SK-N-MC (cell line): ENCODE data around the gene PPFIBP2.

Experiments
- DNase-seq: peaks from one replicate; pipeline ENCODE4 v3.0.0-alpha.2; 2011; ENCODE audit warnings: low read depth, low spot score
- H3K27ac ChIP-seq: fragments of 200-600 bp; sonication (generic); 2 replicates; pipeline ENCODE4 v1.5.1; 2016; ENCODE audit warnings: mixed run types
- H3K36me3 ChIP-seq: fragments of 200-600 bp; sonication (generic); 2 replicates; pipeline ENCODE4 v1.6.1; 2017; ENCODE audit warnings: antibody characterized with exemption, low read length, mixed read lengths; ENCODE audit not compliant: insufficient read depth
- H3K4me3 ChIP-seq: fragments of 200-600 bp; sonication (generic); 2 replicates; pipeline ENCODE4 v1.5.1; 2016
- H3K9ac ChIP-seq: fragments of 200-600 bp; sonication (generic); 2 replicates; pipeline ENCODE4 v1.8.0; 2017; ENCODE audit warnings: mixed run types, mixed read lengths; ENCODE audit not compliant: insufficient read length
- H3K9me3 ChIP-seq: fragments of 200-600 bp; sonication (generic); 2 replicates; pipeline ENCODE4 v1.6.1; 2017; ENCODE audit warnings: low read depth, mild to moderate bottlenecking, antibody characterized with exemption, low read length, moderate library complexity, mixed read lengths
- EZH2 ChIP-seq: fragments of 200-600 bp; sonication (generic); IDR thresholded peaks from one replicate; pipeline ENCODE4 v1.6.1; 2017; ENCODE audit warnings: antibody characterized with exemption
- FOXP2 ChIP-seq: optimal IDR thresholded peaks from 2 replicates; pipeline ENCODE3; 2011; ENCODE audit warnings: mild to moderate bottlenecking, moderate library complexity; ENCODE audit not compliant: insufficient read depth; ENCODE audit errors: extremely low read length, control extremely low read depth
- POLR2AphosphoS5 ChIP-seq: IDR thresholded peaks from 2 replicates; pipeline ENCODE4 v1.6.1; 2012; ENCODE audit warnings: mild to moderate bottlenecking, low read depth, low read length, borderline replicate concordance

The PPFIBP2 gene

DNA sequence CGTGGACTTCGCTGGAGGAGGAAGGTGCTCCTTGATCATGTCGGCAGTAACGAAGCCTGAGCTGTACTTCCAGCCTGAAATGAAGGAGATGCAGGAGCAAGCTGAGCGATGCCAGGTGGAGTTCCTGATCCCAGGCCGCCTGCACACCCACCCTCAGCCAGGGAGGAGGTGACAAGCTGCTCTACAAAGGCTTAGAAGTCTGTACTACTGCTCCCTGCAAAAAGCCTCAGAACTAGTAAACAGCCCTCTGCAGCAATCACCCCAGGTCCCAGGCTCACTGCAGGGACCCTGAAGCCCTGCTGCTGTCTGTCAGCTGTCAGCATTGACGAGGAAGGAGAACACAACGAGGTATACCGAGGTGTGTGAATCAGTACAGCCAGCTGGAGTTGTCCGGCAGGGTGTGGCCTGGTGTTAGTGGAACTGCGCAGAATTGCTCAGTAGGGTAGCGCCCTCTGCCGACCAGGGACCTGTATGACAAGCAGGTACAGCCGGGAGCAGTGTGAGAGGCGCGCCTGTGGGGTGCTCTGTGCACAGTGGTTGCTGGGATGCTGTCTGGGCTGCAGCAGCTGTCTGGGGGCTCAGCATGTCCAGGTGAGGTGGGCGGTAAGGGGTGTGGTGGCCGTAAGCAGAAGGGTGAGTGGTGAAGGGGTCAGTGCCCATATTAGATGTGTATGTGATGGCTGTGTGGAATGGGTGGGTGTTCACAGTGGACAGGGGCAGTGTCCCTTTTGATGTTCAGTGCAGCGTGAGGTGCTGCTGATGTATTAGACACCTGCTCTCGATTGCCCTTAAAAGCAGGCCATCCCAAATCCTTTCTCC, 151.9 kb downstream of the PPFIBP2 start:
- Histone ChIP-seq H3K36me3 (no peaks in the 10 kb centered on the region), H3K27ac (no peak overlapping the region), H3K9me3 (no peaks in the 10 kb centered on the region), H3K9ac (no peak overlapping the region), H3K4me3 (no peak overlapping the region)
- no peak for TF ChIP-seq FOXP2
- no peak for TF ChIP-seq POLR2AphosphoS5
- TF ChIP-seq EZH2: no peak
- no peak for DNase-seq

DNA sequence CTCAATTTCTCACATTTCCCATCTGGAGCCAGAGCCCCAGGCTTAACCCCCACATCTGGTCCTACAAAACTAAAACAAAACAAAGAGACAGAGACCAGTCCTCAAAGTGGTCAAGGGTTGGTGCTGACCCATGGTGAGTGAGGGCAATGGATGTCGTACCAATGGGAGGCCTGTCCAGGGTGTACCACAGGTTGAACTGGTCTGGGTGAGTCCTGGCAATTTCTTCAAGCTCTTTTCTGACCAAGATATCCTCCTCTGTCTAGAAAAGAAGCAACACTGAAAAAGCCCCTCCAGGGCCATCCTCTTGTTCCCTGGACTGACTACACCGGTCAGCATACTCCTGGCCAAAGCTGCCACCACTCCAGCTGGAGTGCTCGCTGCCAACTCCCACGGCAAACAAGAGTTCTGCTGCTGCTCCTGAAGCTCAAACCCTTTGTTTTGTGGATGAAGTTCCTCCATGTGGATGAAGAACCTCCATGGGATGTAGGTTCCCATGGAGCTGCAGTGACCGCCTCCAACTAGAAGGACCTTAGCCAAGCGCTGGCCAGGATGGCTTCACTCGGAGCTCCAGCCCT, 152.6 kb downstream of the PPFIBP2 start:
- no peak for DNase-seq
- Histone ChIP-seq H3K9me3 (no peaks in the 10 kb centered on the region), H3K4me3 (no peak overlapping the region), H3K36me3 (no peaks in the 10 kb centered on the region), H3K27ac (no peak overlapping the region), H3K9ac (no peak overlapping the region)
- TF ChIP-seq FOXP2: no peak
- TF ChIP-seq POLR2AphosphoS5: no peak
- no peak for TF ChIP-seq EZH2

DNA sequence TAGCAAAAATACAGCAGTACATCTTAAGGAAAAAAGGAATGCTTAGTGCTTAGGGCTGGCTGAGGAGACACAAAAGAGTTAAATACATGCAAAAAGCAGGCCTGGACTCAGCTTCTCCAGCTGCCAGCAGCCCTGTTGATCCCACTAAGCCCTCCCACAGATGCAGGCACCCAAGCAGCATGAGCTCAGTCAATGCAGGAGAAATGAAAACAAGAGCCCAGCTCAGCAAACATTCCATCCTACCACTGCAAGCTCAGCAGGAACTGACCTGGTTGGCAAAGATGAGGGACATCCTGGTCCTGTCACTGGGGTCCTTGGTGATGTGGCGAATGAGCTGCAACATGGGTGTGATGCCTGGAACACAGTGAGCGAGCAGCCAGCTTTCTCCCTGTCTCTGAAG, 153.7 kb downstream of the PPFIBP2 start:
- no peak overlapping the region for H3K27ac ChIP-seq
- no peaks in the 10 kb centered on the region for H3K36me3 ChIP-seq
- no peak overlapping the region for H3K4me3 ChIP-seq
- no peaks in the 10 kb centered on the region for H3K9me3 ChIP-seq
- TF ChIP-seq POLR2AphosphoS5 (no peak), FOXP2 (no peak), EZH2 (no peak)
- no peak for DNase-seq
- H3K9ac ChIP-seq: no peak overlapping the region

DNA sequence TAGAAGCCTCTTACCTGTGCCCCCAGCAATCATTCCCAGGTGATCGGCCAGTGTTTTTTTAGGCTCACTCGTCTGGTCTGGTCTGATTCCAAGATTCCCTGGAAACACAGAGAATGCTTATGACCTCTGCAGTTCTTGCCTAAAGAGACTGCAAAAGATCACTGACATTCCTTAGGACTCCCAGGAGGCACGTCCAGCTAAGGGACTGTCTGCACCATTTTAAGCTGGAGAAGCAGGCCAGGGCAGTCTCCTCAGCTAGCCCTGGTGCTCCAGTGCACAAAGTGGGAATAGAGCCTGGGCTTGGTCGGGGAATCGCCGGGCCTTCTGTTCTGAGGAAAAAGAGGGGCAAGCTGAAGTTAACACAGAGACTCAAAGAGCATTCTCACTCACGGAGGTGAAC, 154.7 kb downstream of the PPFIBP2 start:
- Histone ChIP-seq H3K9ac (no peak overlapping the region), H3K27ac (no peak overlapping the region), H3K9me3 (no peaks in the 10 kb centered on the region), H3K4me3 (no peak overlapping the region), H3K36me3 (no peaks in the 10 kb centered on the region)
- TF ChIP-seq EZH2: no peak
- no peak for TF ChIP-seq POLR2AphosphoS5
- no peak for TF ChIP-seq FOXP2
- DNase-seq: no peak

DNA sequence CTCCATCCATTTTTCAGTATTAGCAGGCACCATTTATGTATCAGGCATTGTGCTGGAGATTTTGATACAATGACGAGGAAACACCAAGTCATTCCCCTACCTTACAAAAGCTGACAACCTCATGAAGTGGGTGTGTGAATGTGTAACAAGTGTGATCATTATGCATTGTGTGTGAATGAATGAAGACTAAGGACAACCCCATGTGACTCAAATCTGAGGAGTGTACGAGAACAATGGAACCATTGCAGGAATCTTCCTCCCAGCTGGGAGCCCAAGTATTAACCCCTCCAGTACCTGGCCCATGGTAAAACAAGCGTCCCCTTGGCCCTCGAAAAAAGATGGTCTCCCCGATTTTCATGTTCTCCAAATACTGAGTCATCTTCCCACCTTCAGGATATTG, 155.1 kb downstream of the PPFIBP2 start:
- no peak overlapping the region for H3K9ac ChIP-seq

DNA sequence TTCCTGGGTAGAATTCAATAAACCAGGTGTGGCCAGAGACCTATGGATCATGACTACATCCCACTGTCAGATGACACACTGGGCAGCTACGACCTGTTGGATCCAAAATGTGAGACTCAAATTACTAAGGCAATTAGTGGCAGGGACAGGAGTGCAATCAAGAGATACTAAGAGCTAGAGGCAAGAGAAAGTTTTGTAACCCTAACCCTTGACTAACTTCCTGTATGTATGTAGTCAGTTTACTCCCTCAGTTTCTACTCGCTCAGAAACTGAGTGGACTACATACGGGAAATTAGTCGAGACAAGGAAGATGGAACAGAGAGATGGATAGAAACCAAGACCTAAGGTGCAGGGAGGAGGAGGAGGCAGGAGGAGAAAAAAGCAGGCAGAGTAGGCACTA, 156.8 kb downstream of the PPFIBP2 start:
- DNase-seq: no peak
- no peaks in the 10 kb centered on the region for H3K36me3 ChIP-seq
- H3K9ac ChIP-seq: no peak overlapping the region
- no peak overlapping the region for H3K4me3 ChIP-seq
- no peak for TF ChIP-seq EZH2
- TF ChIP-seq FOXP2: no peak
- TF ChIP-seq POLR2AphosphoS5: no peak
- no peak overlapping the region for H3K27ac ChIP-seq
- no peaks in the 10 kb centered on the region for H3K9me3 ChIP-seq

More for the DNA sequence above, 155.1 kb downstream of the PPFIBP2 start:
- no peak overlapping the region for H3K27ac ChIP-seq
- no peaks in the 10 kb centered on the region for H3K9me3 ChIP-seq
- no peaks in the 10 kb centered on the region for H3K36me3 ChIP-seq
- TF ChIP-seq POLR2AphosphoS5 (no peak), FOXP2 (no peak), EZH2 (no peak)
- H3K4me3 ChIP-seq: no peak overlapping the region
- no peak for DNase-seq

DNA sequence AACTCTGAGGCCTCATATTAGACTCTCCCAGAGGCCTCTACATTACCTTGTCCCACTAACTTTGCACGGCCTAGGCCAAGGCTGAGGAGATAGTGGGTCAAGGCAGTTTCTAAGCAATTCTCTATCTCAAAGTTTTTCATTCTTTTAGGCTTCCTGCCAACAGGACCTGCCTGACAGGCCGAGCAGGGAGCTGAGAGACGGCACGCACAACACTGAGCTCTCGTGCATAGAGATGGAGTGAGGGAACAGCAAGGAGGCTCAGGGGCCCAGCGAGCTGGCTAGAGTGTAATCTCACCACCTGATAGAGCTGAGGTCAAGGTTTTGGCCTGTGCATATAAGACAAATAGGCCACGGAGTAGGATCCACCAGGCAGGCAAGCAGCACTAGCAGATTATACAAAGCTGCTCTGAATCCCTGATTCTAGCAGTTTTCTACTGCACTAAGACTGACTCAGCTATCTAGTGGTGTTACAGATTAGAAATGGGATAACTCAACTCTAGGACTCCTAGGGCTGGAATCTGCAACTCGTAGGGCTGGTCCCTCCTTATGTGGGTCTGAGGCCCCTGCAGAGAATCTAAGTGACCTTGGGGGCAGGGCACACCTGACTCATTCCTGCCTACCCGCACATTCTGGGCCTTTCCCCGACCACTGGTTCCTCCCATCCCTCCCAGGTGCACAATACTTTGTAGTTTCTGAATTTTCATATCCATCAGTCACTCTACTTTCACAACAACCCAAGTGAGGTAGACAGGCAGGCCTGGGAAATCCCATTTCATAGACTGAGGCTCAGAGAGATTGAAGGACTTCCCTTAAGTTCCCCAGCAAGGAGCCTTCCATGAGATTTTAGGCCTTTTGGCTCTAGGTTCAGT, 157.8 kb downstream of the PPFIBP2 start:
- no peak overlapping the region for H3K4me3 ChIP-seq
- DNase-seq: no peak
- no peak overlapping the region for H3K27ac ChIP-seq
- H3K9me3 ChIP-seq: no peaks in the 10 kb centered on the region
- H3K36me3 ChIP-seq: no peaks in the 10 kb centered on the region
- TF ChIP-seq EZH2 (no peak), POLR2AphosphoS5 (no peak), FOXP2 (no peak)
- no peak overlapping the region for H3K9ac ChIP-seq
